Stimulated activated CD8-positive, alpha-beta memory T cell treated with anti-CD3 and anti-CD28 coated beads, Interleukin-12 subunit alpha, Interleukin-12 subunit beta, amount 100 ng/mL, for 1 hour (primary cell): Measurements from ENCODE around the gene STOML1.

Experiments used
- DNase-seq: peaks from one replicate; pipeline ENCODE4 v3.0.0-alpha.2; 2020; ENCODE audit warnings: low read depth

Gene STOML1

DNA sequence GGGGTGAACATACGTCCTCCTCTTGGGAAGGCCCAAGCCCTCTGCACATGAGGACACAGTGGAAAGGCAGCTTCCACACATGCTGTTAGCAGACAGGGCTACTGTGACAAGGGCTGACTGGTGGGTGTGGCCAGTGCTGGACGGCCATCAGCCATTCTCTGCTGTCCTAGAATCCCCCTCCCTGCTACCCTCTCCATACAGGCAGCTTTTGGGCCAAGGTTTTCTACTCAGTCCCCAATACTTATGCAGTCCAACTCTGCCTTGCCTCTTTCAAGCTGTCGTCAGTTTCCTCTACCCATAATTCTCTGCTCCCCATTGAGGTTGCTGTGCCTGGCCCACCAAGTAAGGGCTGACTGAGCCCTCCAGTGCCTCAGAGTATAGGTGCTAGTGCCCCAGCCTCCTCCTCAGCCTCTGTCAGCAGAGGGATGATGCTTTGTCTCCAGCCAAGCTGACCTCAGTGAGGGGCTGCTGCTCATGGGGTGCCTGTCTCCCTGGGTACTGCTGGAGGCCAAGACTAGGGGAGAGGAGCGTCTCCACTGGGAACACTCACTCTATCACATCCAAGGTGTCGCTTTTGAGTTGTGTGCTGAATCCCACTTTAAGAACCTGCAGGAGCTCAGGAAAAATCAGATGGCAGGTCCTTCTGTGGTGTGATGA is 63.0 kb downstream of the STOML1 start:
- DNase-seq, result no peak
